ENCODE results near the gene WWOX.

DNA sequence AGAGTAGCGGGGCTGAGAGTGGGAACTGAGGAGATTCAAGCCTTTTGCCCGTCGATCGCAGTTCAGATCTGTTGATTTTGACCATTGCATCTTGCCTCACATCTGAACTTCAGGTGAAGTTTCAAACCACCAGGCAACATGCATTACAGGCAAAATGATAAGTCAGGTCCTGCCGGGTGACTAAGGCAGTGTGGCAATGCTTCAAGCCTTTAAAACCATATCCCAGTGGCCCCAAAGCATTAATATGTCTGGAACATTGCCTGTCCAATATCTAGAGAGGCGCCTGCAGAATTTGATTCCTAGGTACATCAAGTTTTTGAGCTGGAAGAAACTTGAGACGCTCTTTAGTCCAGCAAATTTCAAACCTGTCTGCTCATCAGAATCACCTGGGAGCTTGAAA is 998.3 kb downstream of the WWOX start:
- TF ChIP-seq ZNF274 (IDR thresholded peaks at IDR 0.05; ENCODE audit: low read depth, low read length), result no peak
- no peak for TF ChIP-seq YY1 (IDR thresholded peaks at IDR 0.05; ENCODE audit: insufficient read depth, insufficient read length)
- no peak for TF ChIP-seq SUZ12 (IDR thresholded peaks at IDR 0.05; ENCODE audit: extremely low read depth, insufficient read depth, insufficient read length)

Data from NT2/D1 (cell line).